ENCODE measurements around the gene PSORS1C1.

GRCh38 chr6:31074401-31074800 is 40.2 kb upstream of the PSORS1C1 start:
- TF ChIP-seq POLR2A (IDR thresholded peaks at IDR 0.05; ENCODE audit: low read depth, low read length) (no peak), POLR2AphosphoS5 (IDR thresholded peaks at IDR 0.05; ENCODE audit: low read depth, low read length) (no peak), TAF1 (IDR thresholded peaks at IDR 0.05; ENCODE audit: borderline replicate concordance, low read depth, low read length) (no peak)
